Liver (tissue), 9 donors: ENCODE data around the gene DAND5. TPM values are rescaled to one million over a fixed set of nuclear protein-coding genes. Genes with fewer than 3 reads are reported as not detected.

Source experiments
- DNase-seq: peaks from one replicate; pipeline ENCODE4 v3.0.0-alpha.2; 2017; ENCODE audit warnings: low spot score
- H3K27ac ChIP-seq, 2 donors: one replicate each; pipeline ENCODE4 v1.7.0; 2013; ENCODE audit warnings: inconsistent platforms in 2 of 2, low read length in 2 of 2, control low read depth in 1 of 2, low read depth in 1 of 2, mild to moderate bottlenecking in 1 of 2
- H3K27me3 ChIP-seq, 4 donors: one replicate each; pipeline versions ENCODE4 v1.6.1 to v1.7.0; 2013; ENCODE audit warnings: low read length in 3 of 4, inconsistent platforms in 1 of 4, mild to moderate bottlenecking in 1 of 4, moderate library complexity in 1 of 4; ENCODE audit not compliant: control insufficient read depth in 4 of 4, insufficient read depth in 4 of 4
- H3K36me3 ChIP-seq, 4 donors: one replicate each; pipeline versions ENCODE4 v1.6.1 to v1.7.0; 2013; ENCODE audit warnings: low read length in 3 of 4, mild to moderate bottlenecking in 3 of 4, low read depth in 1 of 4, moderate library complexity in 1 of 4; ENCODE audit not compliant: control insufficient read depth in 4 of 4, insufficient read depth in 3 of 4
- H3K4me1 ChIP-seq, 4 donors: one replicate each; pipeline versions ENCODE4 v1.6.1 to v1.7.0; 2013; ENCODE audit warnings: low read length in 3 of 4, mild to moderate bottlenecking in 3 of 4, moderate library complexity in 1 of 4; ENCODE audit not compliant: control insufficient read depth in 4 of 4, insufficient read depth in 4 of 4
- H3K4me3 ChIP-seq, 3 donors: one replicate each; pipeline versions ENCODE4 v1.6.1 to v1.7.0; 2013; ENCODE audit warnings: low read length in 3 of 3, control low read depth in 1 of 3, low read depth in 1 of 3, mild to moderate bottlenecking in 1 of 3
- H3K9ac ChIP-seq, 2 donors: one replicate each; pipeline ENCODE4 v1.7.0; 2013; ENCODE audit warnings: low read length in 2 of 2, mild to moderate bottlenecking in 2 of 2, moderate library complexity in 2 of 2, control low read depth in 1 of 2, low read depth in 1 of 2
- H3K9me3 ChIP-seq, 4 donors: one replicate each; pipeline versions ENCODE4 v1.6.1 to v1.7.0; 2013; ENCODE audit warnings: low read length in 3 of 4; ENCODE audit not compliant: control insufficient read depth in 4 of 4
- CTCF ChIP-seq: fragments of 150-350 bp; IDR thresholded peaks from 2 replicates; pipeline ENCODE4 v1.5.1; 2017; ENCODE audit warnings: improper control_type of control experiment, low read depth, low read length; ENCODE audit not compliant: missing input control
- EGR1 ChIP-seq, 2 donors: IDR thresholded peaks; 2 replicates each; pipeline ENCODE4 v1.6.1; 2016 to 2018; ENCODE audit warnings: antibody characterized with exemption in 2 of 2, low read depth in 2 of 2
- FOXA1 ChIP-seq: IDR thresholded peaks from 2 replicates; pipeline ENCODE4 v1.6.1; 2016; ENCODE audit warnings: antibody characterized with exemption
- GABPA ChIP-seq, 2 donors: IDR thresholded peaks in 1 of 2; conservative IDR thresholded peaks in 1 of 2; 2 replicates each; pipeline ENCODE4 v1.6.1; 2016; ENCODE audit warnings: antibody characterized with exemption in 2 of 2, mild to moderate bottlenecking in 1 of 2, moderate library complexity in 1 of 2
- HNF4G ChIP-seq: IDR thresholded peaks from 2 replicates; pipeline ENCODE4 v1.6.1; 2016; ENCODE audit warnings: antibody characterized with exemption
- JUND ChIP-seq, 2 donors: IDR thresholded peaks; 2 replicates each; pipeline ENCODE4 v1.6.1; 2016; ENCODE audit warnings: antibody characterized with exemption in 2 of 2
- MAX ChIP-seq: IDR thresholded peaks from 2 replicates; pipeline ENCODE4 v1.6.1; 2016; ENCODE audit warnings: antibody characterized with exemption
- NR2F2 ChIP-seq: IDR thresholded peaks from 2 replicates; pipeline ENCODE4 v1.6.1; 2016; ENCODE audit warnings: antibody characterized with exemption
- RAD21 ChIP-seq, 2 donors: IDR thresholded peaks; 2 replicates each; pipeline ENCODE4 v1.6.1; 2016; ENCODE audit warnings: antibody characterized with exemption in 2 of 2, mild to moderate bottlenecking in 2 of 2
- REST ChIP-seq: IDR thresholded peaks from 2 replicates; pipeline ENCODE4 v1.6.1; 2016; ENCODE audit warnings: antibody characterized with exemption, mild to moderate bottlenecking
- RXRA ChIP-seq, 2 donors: IDR thresholded peaks; 2 replicates each; pipeline ENCODE4 v1.6.1; 2017 to 2018; ENCODE audit warnings: antibody characterized with exemption in 2 of 2, mild to moderate bottlenecking in 1 of 2
- SP1 ChIP-seq: IDR thresholded peaks from 2 replicates; pipeline ENCODE4 v1.6.1; 2018; ENCODE audit warnings: antibody characterized with exemption, mild to moderate bottlenecking
- TAF1 ChIP-seq: conservative IDR thresholded peaks from 2 replicates; pipeline ENCODE4 v1.6.1; 2016; ENCODE audit warnings: antibody characterized with exemption, mild to moderate bottlenecking
- YY1 ChIP-seq: IDR thresholded peaks from 2 replicates; pipeline ENCODE4 v1.6.1; 2016; ENCODE audit warnings: antibody characterized with exemption, mild to moderate bottlenecking
- ZBTB33 ChIP-seq: IDR thresholded peaks from 2 replicates; pipeline ENCODE4 v1.6.1; 2016; ENCODE audit warnings: antibody characterized with exemption
- WGBS: extraction: QIAGEN DNeasy Blood & Tissue Kit; methylation state at CpG from one replicate; pipeline ENCODE4 v1.1.7; 2013; 5-methylcytosine and 5-hydroxymethylcytosine counted together
- polyA plus RNA-seq, 2 donors: library from polyadenylated mRNA; stranded (reverse) in 1 of 2; unstranded in 1 of 2; fragments of 200-250 nt in 1 of 2; fragments of >200 nt in 1 of 2; fragmentation: Nextera tagmentation in 1 of 2; extraction: Ambion mirVana in 1 of 2; gene quantifications; one replicate each; pipeline versions ENCODE4 v1.2.1 to v1.2.3, GENCODE V29; 2013 to 2015
- total RNA-seq, 2 donors: library from RNA; depleted of rRNA; stranded (reverse); fragments of >200 nt; gene quantifications; one replicate each; pipeline ENCODE4 v1.2.3, GENCODE V29; 2014
- TF ChIP-seq, protein P1 (sequence below): IDR thresholded peaks from 2 replicates; pipeline ENCODE4 v1.6.1; 2016; ENCODE audit warnings: antibody characterized with exemption
- donor health status: healthy.
- donor health status: healthy.
- donor health status: healthy.
- donor health status: healthy.
- donor health status: healthy.

The DAND5 gene
- total and polyA plus RNA-seq, 4 donors, result 0.23 TPM; not detected in 3

GRCh38 chr19:12995596-12996405 is 26.4 kb downstream of the DAND5 start:
- peaks cover 3 to 22% (median 12%) of the 10 kb centered on the region in 4 donors for H3K4me1 ChIP-seq
- TF ChIP-seq ZBTB33 (no peak), FOXA1 (no peak), SP1 (no peak), TAF1 (no peak), RAD21 (IDR thresholded peaks at IDR 0.05) (no peak), YY1 (no peak), JUND (IDR thresholded peaks at IDR 0.05) (no peak), CTCF (no peak), MAX (no peak), EGR1 (IDR thresholded peaks at IDR 0.05; ENCODE audit: low read depth in 2 of 2) (no peak), GABPA (IDR thresholded peaks at IDR 0.05 in 1 of 2, conservative IDR thresholded peaks at IDR 0.05 in 1 of 2) (no peak)
- TF ChIP-seq, protein P1, sequence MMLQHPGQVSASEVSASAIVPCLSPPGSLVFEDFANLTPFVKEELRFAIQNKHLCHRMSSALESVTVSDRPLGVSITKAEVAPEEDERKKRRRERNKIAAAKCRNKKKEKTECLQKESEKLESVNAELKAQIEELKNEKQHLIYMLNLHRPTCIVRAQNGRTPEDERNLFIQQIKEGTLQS, result no peak
- peak; percentile 51 for DNase-seq

DNA sequence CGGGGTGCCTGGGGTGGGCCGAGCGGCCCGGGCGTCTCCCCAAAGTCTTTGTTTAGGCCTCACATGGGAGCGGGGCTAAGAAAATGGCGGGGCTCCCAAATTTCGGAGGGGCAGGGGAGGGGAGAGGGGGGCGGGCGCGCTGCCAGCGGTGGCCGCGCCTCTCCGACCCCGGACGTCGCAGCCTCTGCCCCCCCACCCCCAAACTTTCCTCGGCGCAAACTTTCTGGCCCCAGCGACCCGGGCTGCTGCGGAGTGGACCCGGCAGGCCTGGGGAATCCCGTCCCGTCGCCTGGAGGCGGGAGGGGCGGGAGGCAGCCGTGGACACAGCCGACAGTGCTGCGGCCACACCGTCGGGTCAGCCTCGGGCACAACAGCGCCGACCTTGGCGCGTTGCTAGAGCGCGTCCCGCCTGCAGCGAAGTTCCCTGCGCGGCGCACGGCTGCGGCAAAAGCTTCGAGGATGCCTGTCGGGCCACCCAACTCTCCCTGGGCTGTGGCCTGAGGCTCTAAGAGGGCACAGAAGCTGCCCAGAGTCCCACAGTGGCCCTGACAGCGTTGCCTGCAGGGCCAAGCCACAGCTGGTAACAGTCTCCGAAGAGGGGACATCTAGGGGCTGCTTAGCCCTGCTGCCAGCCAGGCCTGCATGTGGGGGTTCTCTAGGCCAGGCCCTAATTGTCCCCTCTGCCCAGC is 27.2 kb downstream of the DAND5 start:
- Histone ChIP-seq H3K4me1 (peaks cover 3 to 29% (median 13%) of the 10 kb centered on the region in 4 donors), H3K9me3 (no peaks in the 10 kb centered on the region)
- 6% methylated on average over 52 of the region's 52 CpGs for WGBS
- no peak for TF ChIP-seq NR2F2
- TF ChIP-seq CTCF, result no peak
- no peak for TF ChIP-seq REST
- no peak for TF ChIP-seq HNF4G
- no peak for TF ChIP-seq EGR1 (IDR thresholded peaks at IDR 0.05; ENCODE audit: low read depth in 2 of 2)
- TF ChIP-seq MAX, result no peak
- no peak for TF ChIP-seq ZBTB33
- TF ChIP-seq YY1, result no peak
- no peak for TF ChIP-seq RXRA (IDR thresholded peaks at IDR 0.05)
- no peak for TF ChIP-seq GABPA (IDR thresholded peaks at IDR 0.05 in 1 of 2, conservative IDR thresholded peaks at IDR 0.05 in 1 of 2)
- no peak for TF ChIP-seq JUND (IDR thresholded peaks at IDR 0.05)

More at GRCh38 chr19:12995596-12996405, 26.4 kb downstream of the DAND5 start:
- under 1% methylated on average over 129 of the region's 129 CpGs for WGBS
- Histone ChIP-seq H3K27ac (peak overlapping the region; percentile 78 to 85), H3K36me3 (peaks cover 0 to 3% (median 0%) of the 10 kb centered on the region in 4 donors), H3K4me3 (peak overlapping the region; percentile 70 to 87 (median 84)), H3K9me3 (no peaks in the 10 kb centered on the region), H3K9ac (no peak overlapping the region), H3K27me3 (no peaks in the 10 kb centered on the region)

More for the DNA sequence above, 27.2 kb downstream of the DAND5 start:
- DNase-seq, result no peak
- Histone ChIP-seq H3K27ac (peak overlapping the region; percentile 78 to 85), H3K4me3 (peak overlapping the region; percentile 70 to 87 (median 84)), H3K36me3 (peaks cover 0 to 3% (median 0%) of the 10 kb centered on the region in 4 donors), H3K9ac (no peak overlapping the region), H3K27me3 (no peaks in the 10 kb centered on the region)
